H1 (cell line): Measurements from ENCODE around the gene ALDH3A1. TPM values are rescaled to one million over a fixed set of nuclear protein-coding genes. Genes with fewer than 3 reads are reported as not detected.

ENCODE experiments used
- BRCA1 ChIP-seq: IDR thresholded peaks from 2 replicates; pipeline ENCODE4 v1.6.1; 2012; ENCODE audit warnings: low read depth, low read length, improper control_type of control experiment
- KDM1A ChIP-seq: fragments of 200-600, 300-600 bp; sonication (generic); IDR thresholded peaks from 2 replicates; pipeline ENCODE4 v1.7.1; 2016; ENCODE audit warnings: mild to moderate bottlenecking, low read length, borderline replicate concordance
- TCF12 ChIP-seq: IDR thresholded peaks from 2 replicates; pipeline ENCODE4 v1.6.1; 2011; ENCODE audit warnings: low read depth, mild to moderate bottlenecking, low read length
- YY1 ChIP-seq: IDR thresholded peaks from 2 replicates; pipeline ENCODE4 v1.6.1; 2011; ENCODE audit warnings: low read depth, mild to moderate bottlenecking, low read length
- polyA plus RNA-seq, 7 experiments: library from polyadenylated mRNA; depleted of rRNA in 3 of 7; stranded (reverse) in 5 of 7; unstranded in 2 of 7; fragments of >200 nt in 5 of 7; fragments of 200-250 nt in 2 of 7; gene quantifications; 1 replicate in 5 of 7; 2 replicates in 1 of 7; 4 replicates in 1 of 7; pipeline versions ENCODE4 v1.2.1 to v1.2.3, GENCODE V29; 2011 to 2013; ENCODE audit warnings: missing spikeins in 2 of 7, mixed read lengths in 2 of 7
- total RNA-seq: library from RNA; stranded (reverse); fragmentation: NEBNext Ultra II Directional; extraction: Animal tissue kit (Norgen Biotek cat#: 25700); gene quantifications from 2 replicates; pipeline ENCODE4 v1.2.1, GENCODE V29; 2021

Gene ALDH3A1
- total and polyA plus RNA-seq, 2 of the 8 experiments (the other 6 are each of a cell fraction or from before 2014, with no cell fraction given) = 0.37 to 1.4 TPM

DNA sequence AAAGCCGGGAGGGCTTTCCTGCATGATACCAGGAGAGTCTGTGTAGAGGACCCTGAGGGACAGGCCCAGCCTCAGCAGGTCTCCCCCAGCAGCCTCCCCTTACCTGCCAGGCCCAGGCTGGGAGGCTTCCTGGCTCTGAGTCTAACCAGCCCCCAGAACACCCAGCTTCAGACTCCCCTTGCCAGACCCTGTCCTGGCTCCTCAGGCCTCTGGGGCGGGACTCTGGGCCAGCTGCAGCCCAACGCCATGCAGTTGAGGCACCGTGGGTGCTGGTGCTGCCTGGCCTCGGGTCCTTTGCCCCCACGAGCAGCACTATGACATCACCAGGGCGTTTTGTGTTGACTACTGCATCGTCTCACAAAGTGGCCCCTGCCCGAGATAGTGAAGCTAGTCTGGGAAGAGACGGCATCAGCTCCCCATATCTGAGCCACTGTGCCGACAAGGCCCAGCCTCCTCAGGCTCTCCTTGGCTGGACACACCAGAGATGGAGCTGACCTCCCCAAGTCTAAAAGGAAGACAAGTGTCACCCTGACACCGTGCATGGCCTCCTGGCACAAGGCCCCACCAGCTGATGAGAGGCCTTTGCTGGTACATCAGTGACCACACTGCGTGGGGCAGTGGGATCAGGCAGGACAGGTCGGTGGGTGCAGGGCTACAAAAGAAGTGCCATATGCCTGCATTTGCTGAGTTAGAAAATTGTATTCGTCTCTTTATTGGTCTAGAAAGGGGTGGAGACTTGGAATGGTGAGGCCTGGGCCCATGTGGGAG, 10.6 kb downstream of the ALDH3A1 start (continued):
- no peak for TF ChIP-seq KDM1A
- no peak for TF ChIP-seq YY1
- no peak for TF ChIP-seq BRCA1
- TF ChIP-seq TCF12 = no peak
